Measurements from ENCODE around the gene SRSF8. TPM values are rescaled to one million over a fixed set of nuclear protein-coding genes. Genes with fewer than 3 reads are reported as not detected.

SRSF8 gene
- total and polyA plus RNA-seq, 4 donors, result 35.8 to 45.4 (median 41.2) TPM

DNA sequence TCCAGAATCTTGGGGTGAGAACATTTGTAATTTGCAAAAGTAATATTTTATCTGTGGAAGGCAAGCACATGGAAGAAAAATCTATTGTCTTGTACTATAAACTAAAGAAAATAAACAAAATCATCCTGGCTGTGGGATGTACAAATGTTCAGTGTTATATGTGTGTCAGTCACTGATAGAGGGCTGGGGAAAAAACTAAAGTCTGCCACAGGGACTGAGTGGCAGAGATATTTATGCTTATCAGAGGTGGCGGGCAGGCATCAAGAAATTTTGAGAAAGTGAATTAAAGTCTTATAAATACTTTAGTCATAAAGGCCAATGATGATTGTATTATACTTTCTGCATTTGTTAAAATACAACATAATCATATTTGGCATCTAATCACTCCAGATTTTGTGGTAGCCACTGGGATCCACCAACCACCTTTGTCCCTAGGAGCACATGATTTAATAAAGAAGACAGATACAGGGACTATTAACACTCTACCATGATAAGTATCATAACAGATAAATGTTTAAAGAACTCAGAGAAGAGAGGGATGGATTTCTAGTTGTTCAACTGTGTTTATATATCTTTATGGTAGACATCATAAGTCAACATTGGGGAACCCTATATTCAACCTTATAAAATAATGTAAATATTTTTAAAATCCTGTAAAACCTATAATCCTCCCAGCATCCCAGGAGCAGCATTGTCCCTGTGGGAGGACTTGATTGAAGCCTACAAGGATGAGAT, 20.3 kb downstream of the SRSF8 start:
- no peak for ATAC-seq (ENCODE audit: low FRiP score)
- H3K27ac ChIP-seq (ENCODE audit: low read depth in 1 of 2, low read length in 2 of 2), result no peak overlapping the region
- intact Hi-C loops (cut with DNase I), result no loop called here
- no peaks in the 10 kb centered on the region for H3K9me3 ChIP-seq (ENCODE audit: control insufficient read depth, low read length)
- H3K36me3 ChIP-seq (ENCODE audit: control insufficient read depth in 1 of 2, insufficient read depth in 2 of 2, low read length in 1 of 2), result no peaks in the 10 kb centered on the region
- 99 to 100% methylated on average over 1 of the region's 1 CpG for WGBS, 2 donors
- DNase-seq, result no peak
- no peak overlapping the region for H3K4me3 ChIP-seq (ENCODE audit: low read length in 2 of 2)
- peaks cover 0 to 1% of the 10 kb centered on the region in 2 donors for H3K4me1 ChIP-seq (ENCODE audit: control insufficient read depth in 1 of 2, insufficient read depth in 2 of 2, low read length in 2 of 2)
- H3K27me3 ChIP-seq (ENCODE audit: control insufficient read depth in 1 of 2, insufficient read depth in 2 of 2, low read length in 1 of 2), result no peaks in the 10 kb centered on the region

- ATAC-seq (ENCODE audit: low FRiP score), result peak; percentile 82
- no peaks in the 10 kb centered on the region for H3K4me1 ChIP-seq (ENCODE audit: control insufficient read depth in 1 of 2, insufficient read depth in 2 of 2, low read length in 2 of 2)
- no peaks in the 10 kb centered on the region for H3K36me3 ChIP-seq (ENCODE audit: control insufficient read depth in 1 of 2, insufficient read depth in 2 of 2, low read length in 1 of 2)
- intact Hi-C loops (cut with DNase I), result no loop called here
- peak overlapping the region in 1 of 2 donors; percentile 55 for H3K27ac ChIP-seq (ENCODE audit: low read depth in 1 of 2, low read length in 2 of 2)
- WGBS, 2 donors, result 11 to 12% methylated on average over 27 of the region's 27 CpGs
- H3K4me3 ChIP-seq (ENCODE audit: low read length in 2 of 2), result peak overlapping the region; percentile 78 to 84
- no peak for DNase-seq
- H3K9me3 ChIP-seq (ENCODE audit: control insufficient read depth, low read length), result no peaks in the 10 kb centered on the region
- no peaks in the 10 kb centered on the region for H3K27me3 ChIP-seq (ENCODE audit: control insufficient read depth in 1 of 2, insufficient read depth in 2 of 2, low read length in 1 of 2)
Observed at GRCh38 chr11:95088946-95089619, 22.4 kb downstream of the SRSF8 start.

GRCh38 chr11:95089620-95090542, 23.2 kb downstream of the SRSF8 start, which contains the start of gene ENDOD1:
Gene ENDOD1, plus strand, starts transcription at chr11:95089846. Its CDS starts 82 bp downstream, at chr11:95089928.
- H3K4me1 ChIP-seq (ENCODE audit: control insufficient read depth in 1 of 2, insufficient read depth in 2 of 2, low read length in 2 of 2), result no peaks in the 10 kb centered on the region

GRCh38 chr11:95091663-95092180, 25.0 kb downstream of the SRSF8 start:
- intact Hi-C loops (cut with DNase I), result loop anchor here in 1 of 2 donors (2.0 kb wide), 1 partner anchor 23 kb away; no protein-coding TSS in a partner anchor
- ATAC-seq (ENCODE audit: low FRiP score), result no peak
- H3K4me1 ChIP-seq (ENCODE audit: control insufficient read depth in 1 of 2, insufficient read depth in 2 of 2, low read length in 2 of 2), result peaks cover 0 to 6% of the 10 kb centered on the region in 2 donors

More at GRCh38 chr11:95089620-95090542, 23.2 kb downstream of the SRSF8 start, which contains the start of gene ENDOD1:
- Histone ChIP-seq H3K27ac (ENCODE audit: low read depth in 1 of 2, low read length in 2 of 2) (peak within 1 kb of the TSS in 1 of 2 donors; percentile 84), H3K27me3 (ENCODE audit: control insufficient read depth in 1 of 2, insufficient read depth in 2 of 2, low read length in 1 of 2) (no peaks in the 10 kb centered on the region), H3K9me3 (ENCODE audit: control insufficient read depth, low read length) (no peaks in the 10 kb centered on the region), H3K4me3 (ENCODE audit: low read length in 2 of 2) (peak within 1 kb of the TSS; percentile 78 to 84), H3K36me3 (ENCODE audit: control insufficient read depth in 1 of 2, insufficient read depth in 2 of 2, low read length in 1 of 2) (no peaks in the 10 kb centered on the region)
- intact Hi-C loops (cut with DNase I), result loop anchor here in 1 of 2 donors (2.0 kb wide), 1 partner anchor 21 kb away; no protein-coding TSS in a partner anchor
- 0 to 1% methylated on average over 62 to 106 of the region's 106 CpGs for WGBS, 2 donors
- ATAC-seq (ENCODE audit: low FRiP score) (peak; percentile 97), DNase-seq (peak; percentile 91 to 95)

DNA sequence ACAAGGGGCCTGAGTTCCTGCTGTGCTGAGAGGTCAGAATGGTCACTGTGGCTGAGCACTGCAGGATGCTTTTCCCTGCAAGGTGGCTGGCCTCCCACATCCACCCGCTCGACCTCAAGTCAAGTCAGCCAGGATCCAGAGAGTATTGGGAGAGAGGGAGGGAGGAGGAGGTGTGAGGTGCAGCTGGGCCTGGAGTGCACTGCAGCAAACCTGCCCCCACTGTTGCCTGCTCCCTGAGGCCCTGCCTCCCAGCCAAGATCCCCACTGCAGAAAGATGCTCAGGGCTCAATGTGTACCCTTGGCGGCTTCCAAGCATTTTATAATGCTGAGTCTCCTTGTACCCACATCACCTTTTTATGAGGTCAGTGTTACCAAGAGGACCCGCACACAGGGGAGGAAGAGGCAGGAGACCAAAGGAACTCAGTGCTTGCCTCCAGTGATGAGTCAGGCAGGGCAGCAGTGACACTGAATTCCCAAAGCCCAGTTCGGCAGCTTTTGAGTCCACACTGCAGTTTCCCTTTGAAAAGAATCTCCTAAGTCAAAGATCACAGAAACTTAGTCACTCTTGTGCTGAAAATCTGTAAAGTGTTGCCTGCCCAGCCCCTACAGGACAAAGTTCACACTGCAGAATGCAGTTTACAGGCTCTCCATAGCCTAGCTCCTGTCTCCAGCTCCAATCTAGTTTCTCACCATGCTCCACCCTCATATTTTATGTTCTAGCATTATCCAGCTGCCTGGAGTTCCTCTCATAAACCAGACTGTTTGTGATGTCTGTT, 26.0 kb downstream of the SRSF8 start:
- ATAC-seq (ENCODE audit: low FRiP score) (no peak), DNase-seq (no peak)
- H3K4me3 ChIP-seq (ENCODE audit: low read length in 2 of 2), result no peak overlapping the region
- H3K36me3 ChIP-seq (ENCODE audit: control insufficient read depth in 1 of 2, insufficient read depth in 2 of 2, low read length in 1 of 2), result no peaks in the 10 kb centered on the region
- H3K27me3 ChIP-seq (ENCODE audit: control insufficient read depth in 1 of 2, insufficient read depth in 2 of 2, low read length in 1 of 2), result no peaks in the 10 kb centered on the region
- H3K27ac ChIP-seq (ENCODE audit: low read depth in 1 of 2, low read length in 2 of 2), result no peak overlapping the region
- no peaks in the 10 kb centered on the region for H3K9me3 ChIP-seq (ENCODE audit: control insufficient read depth, low read length)
- H3K4me1 ChIP-seq (ENCODE audit: control insufficient read depth in 1 of 2, insufficient read depth in 2 of 2, low read length in 2 of 2), result peaks cover 0 to 6% of the 10 kb centered on the region in 2 donors
- intact Hi-C loops (cut with DNase I), result no loop called here
- WGBS, 2 donors, result 52 to 53% methylated on average over 5 of the region's 5 CpGs

More at GRCh38 chr11:95091663-95092180, 25.0 kb downstream of the SRSF8 start:
- Histone ChIP-seq H3K27me3 (ENCODE audit: control insufficient read depth in 1 of 2, insufficient read depth in 2 of 2, low read length in 1 of 2) (no peaks in the 10 kb centered on the region), H3K27ac (ENCODE audit: low read depth in 1 of 2, low read length in 2 of 2) (no peak overlapping the region), H3K4me3 (ENCODE audit: low read length in 2 of 2) (no peak overlapping the region), H3K9me3 (ENCODE audit: control insufficient read depth, low read length) (no peaks in the 10 kb centered on the region), H3K36me3 (ENCODE audit: control insufficient read depth in 1 of 2, insufficient read depth in 2 of 2, low read length in 1 of 2) (no peaks in the 10 kb centered on the region)
- DNase-seq, result no peak

- no peak for DNase-seq
- H3K36me3 ChIP-seq (ENCODE audit: control insufficient read depth in 1 of 2, insufficient read depth in 2 of 2, low read length in 1 of 2), result no peaks in the 10 kb centered on the region
- H3K9me3 ChIP-seq (ENCODE audit: control insufficient read depth, low read length), result no peaks in the 10 kb centered on the region
- no peak overlapping the region for H3K27ac ChIP-seq (ENCODE audit: low read depth in 1 of 2, low read length in 2 of 2)
- intact Hi-C loops (cut with DNase I), result no loop called here
- 92 to 95% methylated on average over 3 of the region's 3 CpGs for WGBS, 2 donors
- H3K4me1 ChIP-seq (ENCODE audit: control insufficient read depth in 1 of 2, insufficient read depth in 2 of 2, low read length in 2 of 2), result peaks cover 0 to 6% of the 10 kb centered on the region in 2 donors
- no peak overlapping the region for H3K4me3 ChIP-seq (ENCODE audit: low read length in 2 of 2)
- no peaks in the 10 kb centered on the region for H3K27me3 ChIP-seq (ENCODE audit: control insufficient read depth in 1 of 2, insufficient read depth in 2 of 2, low read length in 1 of 2)
- ATAC-seq (ENCODE audit: low FRiP score), result no peak
Observed at GRCh38 chr11:95093548-95093947, 26.8 kb downstream of the SRSF8 start.

- no peak overlapping the region for H3K4me3 ChIP-seq (ENCODE audit: low read length in 2 of 2)
Observed at GRCh38 chr11:95095858-95096587, 29.3 kb downstream of the SRSF8 start.

More at GRCh38 chr11:95095858-95096587, 29.3 kb downstream of the SRSF8 start:
- 8 to 12% methylated on average over 4 of the region's 4 CpGs for WGBS, 2 donors
- Histone ChIP-seq H3K27ac (ENCODE audit: low read depth in 1 of 2, low read length in 2 of 2) (no peak overlapping the region), H3K9me3 (ENCODE audit: control insufficient read depth, low read length) (no peaks in the 10 kb centered on the region), H3K4me1 (ENCODE audit: control insufficient read depth in 1 of 2, insufficient read depth in 2 of 2, low read length in 2 of 2) (peaks cover 0 to 6% of the 10 kb centered on the region in 2 donors), H3K27me3 (ENCODE audit: control insufficient read depth in 1 of 2, insufficient read depth in 2 of 2, low read length in 1 of 2) (no peaks in the 10 kb centered on the region), H3K36me3 (ENCODE audit: control insufficient read depth in 1 of 2, insufficient read depth in 2 of 2, low read length in 1 of 2) (no peaks in the 10 kb centered on the region)
- intact Hi-C loops (cut with DNase I), result loop anchor here in 1 of 2 donors (5.0 kb wide), 1 partner anchor 51 kb away; no protein-coding TSS in a partner anchor
- DNase-seq (no peak), ATAC-seq (ENCODE audit: low FRiP score) (no peak)

All from aorta (tissue), 5 donors.